ENCODE measurements around the gene CDK10.

The CDK10 gene

DNA sequence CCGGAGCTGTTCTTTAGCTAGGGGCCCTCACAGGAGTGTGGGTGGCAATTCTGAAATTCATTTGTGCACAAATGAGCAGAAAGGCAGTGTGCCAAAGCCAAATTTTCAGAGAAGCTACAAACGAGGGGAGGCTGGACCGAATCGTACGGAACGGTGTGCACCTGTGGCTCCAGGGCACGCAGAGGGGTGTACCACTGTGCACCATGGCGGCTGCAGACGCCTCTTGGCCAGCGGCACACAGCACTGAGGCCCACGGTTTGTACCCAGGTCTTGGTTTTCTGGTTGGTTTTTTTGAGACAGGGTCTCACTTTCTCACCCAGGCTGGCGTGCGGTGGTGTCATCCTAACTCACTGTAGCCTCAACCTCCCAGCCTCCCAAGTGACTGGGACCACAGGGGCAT lies 43.9 kb upstream of the CDK10 start:
- TF ChIP-seq, protein P1, sequence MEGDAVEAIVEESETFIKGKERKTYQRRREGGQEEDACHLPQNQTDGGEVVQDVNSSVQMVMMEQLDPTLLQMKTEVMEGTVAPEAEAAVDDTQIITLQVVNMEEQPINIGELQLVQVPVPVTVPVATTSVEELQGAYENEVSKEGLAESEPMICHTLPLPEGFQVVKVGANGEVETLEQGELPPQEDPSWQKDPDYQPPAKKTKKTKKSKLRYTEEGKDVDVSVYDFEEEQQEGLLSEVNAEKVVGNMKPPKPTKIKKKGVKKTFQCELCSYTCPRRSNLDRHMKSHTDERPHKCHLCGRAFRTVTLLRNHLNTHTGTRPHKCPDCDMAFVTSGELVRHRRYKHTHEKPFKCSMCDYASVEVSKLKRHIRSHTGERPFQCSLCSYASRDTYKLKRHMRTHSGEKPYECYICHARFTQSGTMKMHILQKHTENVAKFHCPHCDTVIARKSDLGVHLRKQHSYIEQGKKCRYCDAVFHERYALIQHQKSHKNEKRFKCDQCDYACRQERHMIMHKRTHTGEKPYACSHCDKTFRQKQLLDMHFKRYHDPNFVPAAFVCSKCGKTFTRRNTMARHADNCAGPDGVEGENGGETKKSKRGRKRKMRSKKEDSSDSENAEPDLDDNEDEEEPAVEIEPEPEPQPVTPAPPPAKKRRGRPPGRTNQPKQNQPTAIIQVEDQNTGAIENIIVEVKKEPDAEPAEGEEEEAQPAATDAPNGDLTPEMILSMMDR (IDR thresholded peaks at IDR 0.05; ENCODE audit: insufficient read depth, low read length, missing control alignments), result no peak
- no peak overlapping the region for H3K4me3 ChIP-seq (ENCODE audit: low read depth, low read length)
- no peak for DNase-seq (ENCODE audit: low read depth, low spot score)
- POLR2A ChIA-PET, result interaction anchor here (0.9 kb wide), 1 partner anchor 40 kb away, joined by 3 read pairs; no protein-coding TSS in a partner anchor
- CTCF ChIA-PET, result interaction anchor here (0.7 to 3.8 kb wide), 16 partner anchors 9 to 450 kb away, joined by 3 to 34 read pairs (median 4); partner anchors contain the start of gene CPNE7

DNA sequence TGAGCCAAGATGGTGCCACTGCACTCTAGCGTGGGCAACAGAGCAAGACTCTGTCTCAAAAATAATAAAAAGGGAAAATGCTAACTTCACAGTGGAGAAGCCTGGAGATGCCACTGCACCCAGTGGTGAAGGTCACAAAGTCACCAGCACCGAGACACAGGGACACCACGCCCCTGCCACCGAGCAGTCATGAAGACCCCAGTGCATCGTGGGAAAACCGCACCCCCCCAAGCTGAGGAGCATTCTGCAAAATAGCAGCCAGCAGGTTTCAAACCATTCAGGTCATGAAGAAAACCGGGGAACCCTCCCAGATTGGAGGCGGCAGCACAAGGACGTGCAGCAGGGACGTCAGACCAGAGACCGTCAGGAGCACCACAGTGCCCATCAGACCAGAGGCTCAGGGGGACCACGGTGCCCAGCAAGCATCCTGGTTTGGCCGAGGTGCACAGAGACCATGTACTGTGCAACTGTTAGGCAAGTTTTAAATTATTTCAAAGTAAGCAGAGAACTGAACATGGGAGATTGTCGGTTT lies 42.7 kb upstream of the CDK10 start:
- CTCF ChIA-PET, result interaction anchor here (0.9 to 3.8 kb wide), 5 partner anchors 11 to 86 kb away, joined by 3 to 24 read pairs (median 8); no protein-coding TSS in a partner anchor
- POLR2A ChIA-PET, result no interaction called here
- TF ChIP-seq, protein P1 (IDR thresholded peaks at IDR 0.05; ENCODE audit: insufficient read depth, low read length, missing control alignments), result no peak
- H3K4me3 ChIP-seq (ENCODE audit: low read depth, low read length), result no peak overlapping the region
- no peak for DNase-seq (ENCODE audit: low read depth, low spot score)

DNA sequence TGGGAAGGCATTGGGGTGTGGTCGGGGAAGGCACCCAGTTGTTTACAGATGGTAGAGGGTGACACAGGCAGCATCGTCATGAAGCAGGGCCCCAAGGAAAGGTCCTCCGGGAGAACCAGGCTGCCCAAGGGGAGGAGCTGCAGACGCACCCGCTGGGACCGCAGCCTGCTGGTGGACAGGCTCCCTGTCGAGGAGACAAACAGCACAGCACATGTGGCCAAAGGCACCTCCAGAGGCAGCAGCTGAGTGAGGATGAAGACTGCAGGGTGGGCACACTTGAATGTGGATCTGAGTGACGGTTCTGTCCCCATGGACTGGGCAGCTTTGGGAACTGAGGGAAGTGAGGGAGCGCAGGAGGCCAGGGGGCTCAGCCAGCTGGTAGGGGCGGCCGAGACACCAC lies 41.4 kb upstream of the CDK10 start:
- TF ChIP-seq, protein P1 (IDR thresholded peaks at IDR 0.05; ENCODE audit: insufficient read depth, low read length, missing control alignments), result no peak
- ChIA-PET POLR2A (no interaction called here), CTCF (interaction anchor here (1.1 to 1.5 kb wide), 2 partner anchors 73 to 87 kb away, joined by 4 to 7 read pairs; no protein-coding TSS in a partner anchor)
- DNase-seq (ENCODE audit: low read depth, low spot score), result no peak
- no peak overlapping the region for H3K4me3 ChIP-seq (ENCODE audit: low read depth, low read length)

DNA sequence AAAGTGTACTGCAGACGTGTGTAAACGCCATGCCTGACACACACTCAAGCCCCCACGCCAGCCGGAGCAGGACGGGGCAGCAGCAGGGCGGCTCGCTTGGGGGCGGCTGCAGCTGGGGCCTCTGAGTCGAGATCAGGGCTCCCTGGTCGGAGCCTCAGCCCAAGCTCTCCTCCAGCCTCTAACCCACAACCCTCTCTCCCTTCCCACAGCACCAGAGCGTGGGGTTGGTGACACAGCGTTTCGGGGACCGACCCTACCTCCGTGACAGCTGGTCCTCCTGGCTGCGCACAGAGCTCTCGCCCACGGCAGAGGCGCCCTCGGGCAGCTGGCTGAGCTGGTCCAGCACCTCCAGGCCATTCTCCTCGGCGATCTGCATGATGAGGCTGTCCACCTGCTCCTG lies 40.2 kb upstream of the CDK10 start:
- DNase-seq (ENCODE audit: low read depth, low spot score), result no peak
- ChIA-PET CTCF (no interaction called here), POLR2A (no interaction called here)
- no peak overlapping the region for H3K4me3 ChIP-seq (ENCODE audit: low read depth, low read length)
- TF ChIP-seq, protein P1 (IDR thresholded peaks at IDR 0.05; ENCODE audit: insufficient read depth, low read length, missing control alignments), result no peak

DNA sequence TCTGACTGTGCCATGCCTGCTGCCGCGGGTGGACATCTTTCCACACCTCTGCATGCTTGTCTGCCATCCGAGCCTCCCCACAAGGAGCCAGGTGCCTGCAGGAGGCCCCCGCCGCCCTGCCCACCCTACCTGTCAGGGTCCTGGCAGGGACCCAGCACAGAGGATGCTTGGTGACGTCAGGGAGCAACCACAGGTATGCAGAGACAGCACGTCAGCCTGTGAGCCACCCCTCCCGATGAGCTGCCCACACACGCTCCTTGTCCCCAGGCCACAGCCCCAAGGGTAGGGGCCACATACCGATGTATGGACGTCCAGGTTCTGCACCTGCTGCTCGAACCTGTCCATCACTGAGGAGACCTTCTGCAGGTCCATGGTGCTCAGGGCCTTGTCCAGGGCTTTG lies 39.6 kb upstream of the CDK10 start:
- ChIA-PET POLR2A (no interaction called here), CTCF (no interaction called here)
- no peak for DNase-seq (ENCODE audit: low read depth, low spot score)
- TF ChIP-seq, protein P1 (IDR thresholded peaks at IDR 0.05; ENCODE audit: insufficient read depth, low read length, missing control alignments), result no peak
- H3K4me3 ChIP-seq (ENCODE audit: low read depth, low read length), result no peak overlapping the region

DNA sequence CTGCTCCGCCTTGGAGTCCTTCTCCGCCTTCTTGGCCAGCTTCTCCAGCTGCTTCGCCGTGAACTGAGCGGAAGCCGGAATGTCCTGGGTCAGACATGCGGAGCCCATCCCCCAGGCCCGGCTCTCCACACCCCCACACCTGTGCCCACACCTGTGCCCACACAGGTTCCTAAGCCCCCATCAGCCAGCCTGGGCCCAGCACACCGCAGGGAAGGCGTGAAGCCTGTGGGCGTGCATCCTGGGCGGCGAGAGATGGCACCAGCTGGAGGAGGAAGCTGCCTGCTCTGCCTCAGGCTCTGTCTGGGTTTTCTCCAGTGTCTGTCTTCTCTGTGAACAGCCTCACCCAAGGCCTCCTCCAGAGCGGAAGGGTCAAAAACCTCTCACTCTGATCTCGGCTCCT lies 34.9 kb upstream of the CDK10 start:
- POLR2A ChIA-PET, result no interaction called here
- CTCF ChIA-PET, result interaction anchor here (2.6 kb wide), 1 partner anchor 10 kb away, joined by 19 read pairs; no protein-coding TSS in a partner anchor

More for the DNA sequence above, 34.9 kb upstream of the CDK10 start:
- H3K4me3 ChIP-seq (ENCODE audit: low read depth, low read length), result no peak overlapping the region
- DNase-seq (ENCODE audit: low read depth, low spot score), result no peak
- TF ChIP-seq, protein P1 (IDR thresholded peaks at IDR 0.05; ENCODE audit: insufficient read depth, low read length, missing control alignments), result no peak
